SHP77 (cell line): ENCODE results near the gene CCDC8.
"Not testable (repeated sequence)": the region's sequence is repeated elsewhere in the genome, so short reads cannot be mapped to it uniquely, and the experiment has no call there.

ENCODE experiments used
- DNase-seq, 2 experiments: peaks; one replicate each; lab custom pipeline; 2025; lab: John Stamatoyannopoulos, UW

Gene CCDC8

DNA sequence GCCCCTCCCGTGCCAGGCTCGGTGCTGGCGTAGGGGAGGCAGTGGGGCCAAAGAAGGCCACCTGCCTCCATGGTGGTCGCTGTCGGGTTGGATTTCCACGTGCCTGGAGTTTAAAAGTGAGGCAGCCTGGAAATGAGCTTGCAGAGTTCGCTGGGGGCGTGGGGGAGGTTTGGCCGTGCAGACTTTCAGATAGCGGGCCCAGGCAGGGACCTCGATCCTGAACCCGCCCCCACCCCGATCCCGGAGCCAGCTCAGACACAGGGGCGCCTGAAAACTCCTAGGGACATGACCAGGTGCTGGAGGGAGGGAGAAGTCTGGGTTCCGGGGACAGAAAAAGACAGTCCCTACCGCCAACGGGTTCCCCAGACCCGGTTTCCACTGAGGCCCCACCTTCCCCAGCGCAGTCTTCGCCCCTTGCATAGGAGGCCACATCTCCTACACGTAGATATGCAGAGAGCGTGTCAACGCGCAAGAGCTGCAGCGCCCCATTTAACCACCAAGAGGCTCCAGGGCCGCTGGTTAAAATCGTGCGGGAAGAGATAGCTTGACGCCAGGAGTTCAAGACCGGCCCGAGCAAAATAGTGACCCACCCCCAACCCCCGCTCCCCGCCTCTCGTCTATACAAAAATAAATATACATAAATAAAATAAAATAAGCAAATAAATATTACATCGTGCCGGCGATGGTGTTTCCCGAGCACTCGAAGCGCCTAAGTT is 8.5 kb downstream of the CCDC8 start:
- DNase-seq, result no peak

DNA sequence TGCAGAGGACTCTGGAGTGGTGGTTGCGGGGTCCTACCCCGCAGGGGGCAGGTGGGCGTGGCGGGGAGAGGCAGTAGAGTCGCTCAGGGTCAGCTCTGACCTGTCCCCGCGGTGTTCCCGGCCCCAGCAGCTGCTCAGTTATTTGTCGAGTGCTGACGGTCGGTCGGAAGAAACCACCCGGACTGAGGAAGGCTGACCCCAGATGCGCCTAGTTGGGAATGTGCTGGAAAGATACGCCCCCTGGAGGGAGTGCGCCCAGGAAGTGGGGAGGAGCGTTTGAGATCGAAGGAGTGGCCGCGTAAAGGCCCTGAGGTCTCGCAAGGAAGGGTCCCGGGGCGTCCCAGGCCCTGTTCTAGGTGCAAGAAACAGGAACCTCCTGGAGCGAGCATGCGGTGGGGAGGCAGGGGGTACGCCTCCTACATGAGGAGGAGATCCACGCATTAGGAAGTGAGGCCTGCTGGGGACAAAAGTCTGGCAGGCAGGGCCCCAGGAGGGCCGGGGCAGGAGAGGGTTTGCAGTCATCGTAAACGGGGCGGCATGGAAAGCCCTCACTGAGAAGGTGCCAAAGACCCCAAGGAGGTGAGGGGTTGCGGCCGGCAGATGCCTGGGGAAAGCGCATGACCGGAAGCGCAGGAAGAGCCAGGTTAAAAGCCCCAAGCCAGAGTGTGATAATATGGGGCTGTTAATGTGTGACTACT is 9.2 kb downstream of the CCDC8 start:
- DNase-seq, result peak in 1 of 2 experiments; percentile 27

DNA sequence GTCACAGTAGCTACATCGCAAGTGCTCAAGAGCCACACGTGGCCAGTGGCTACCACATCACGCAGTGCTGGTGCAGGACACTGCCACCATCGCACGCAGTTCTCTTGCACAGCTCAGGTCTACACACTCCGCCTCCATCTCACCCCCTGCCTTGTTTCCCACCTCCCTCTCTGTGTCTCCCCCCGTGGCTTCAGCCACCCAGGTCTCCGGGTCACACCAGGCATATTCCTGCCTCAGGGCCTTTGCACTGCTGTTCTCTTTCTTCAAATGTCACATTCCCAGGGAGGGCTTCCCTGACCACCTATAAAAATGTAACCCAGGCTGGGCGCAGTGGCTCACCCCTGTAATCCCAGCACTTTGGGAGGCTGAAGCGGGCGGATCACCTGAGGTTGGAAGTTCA is 10.6 kb downstream of the CCDC8 start:
- DNase-seq, result no peak

DNA sequence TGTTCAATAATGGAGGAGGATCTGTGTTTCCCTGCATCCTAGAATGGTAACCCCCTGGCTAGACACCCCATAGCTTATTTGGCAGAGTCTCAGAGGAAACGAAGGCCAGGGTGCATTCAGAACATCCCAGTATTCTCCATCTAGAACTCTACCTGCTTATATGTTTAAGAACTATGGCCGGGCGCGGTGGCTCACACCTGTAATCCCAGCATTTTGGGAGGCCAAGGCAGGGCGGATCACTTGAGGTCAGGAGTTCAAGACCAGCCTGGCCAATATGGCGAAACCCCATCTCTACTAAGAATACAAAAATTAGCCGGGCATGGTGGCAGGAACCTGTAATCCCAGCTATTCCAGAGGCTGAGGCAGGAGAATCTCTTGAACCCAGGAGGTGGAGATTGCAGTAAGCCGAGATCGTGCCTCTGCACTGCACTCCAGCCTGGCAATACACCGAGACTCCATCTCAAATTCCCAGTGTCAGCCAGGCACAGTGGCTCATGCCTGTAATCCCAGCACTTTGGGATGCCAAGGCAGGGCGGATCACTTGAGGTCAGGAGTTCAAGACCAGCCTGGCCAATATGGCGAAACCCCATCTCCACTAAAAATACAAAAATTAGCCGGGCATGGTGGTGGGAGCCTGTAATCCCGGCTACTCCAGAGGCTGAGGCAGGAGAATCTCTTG is 15.4 kb downstream of the CCDC8 start:
- not testable (repeated sequence) for DNase-seq

DNA sequence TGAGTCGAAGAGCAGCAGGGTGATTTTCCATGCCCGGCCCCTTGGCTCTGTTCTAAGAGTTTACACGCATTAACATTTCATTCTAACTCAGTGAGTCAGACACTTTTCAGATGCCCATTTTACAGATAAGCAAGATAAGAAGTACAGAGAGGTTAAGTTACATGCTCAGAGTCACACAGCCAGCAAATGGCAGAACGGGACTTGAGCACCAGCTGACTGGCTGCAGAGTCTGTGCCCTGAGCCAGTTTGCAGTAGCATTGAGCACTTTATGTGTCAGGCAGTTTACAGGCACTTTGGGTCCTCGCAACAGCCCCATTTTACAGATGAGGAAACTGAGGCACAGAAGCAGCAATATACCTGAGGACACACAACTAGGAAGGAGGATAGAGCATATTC is 19.0 kb downstream of the CCDC8 start:
- DNase-seq, result no peak

DNA sequence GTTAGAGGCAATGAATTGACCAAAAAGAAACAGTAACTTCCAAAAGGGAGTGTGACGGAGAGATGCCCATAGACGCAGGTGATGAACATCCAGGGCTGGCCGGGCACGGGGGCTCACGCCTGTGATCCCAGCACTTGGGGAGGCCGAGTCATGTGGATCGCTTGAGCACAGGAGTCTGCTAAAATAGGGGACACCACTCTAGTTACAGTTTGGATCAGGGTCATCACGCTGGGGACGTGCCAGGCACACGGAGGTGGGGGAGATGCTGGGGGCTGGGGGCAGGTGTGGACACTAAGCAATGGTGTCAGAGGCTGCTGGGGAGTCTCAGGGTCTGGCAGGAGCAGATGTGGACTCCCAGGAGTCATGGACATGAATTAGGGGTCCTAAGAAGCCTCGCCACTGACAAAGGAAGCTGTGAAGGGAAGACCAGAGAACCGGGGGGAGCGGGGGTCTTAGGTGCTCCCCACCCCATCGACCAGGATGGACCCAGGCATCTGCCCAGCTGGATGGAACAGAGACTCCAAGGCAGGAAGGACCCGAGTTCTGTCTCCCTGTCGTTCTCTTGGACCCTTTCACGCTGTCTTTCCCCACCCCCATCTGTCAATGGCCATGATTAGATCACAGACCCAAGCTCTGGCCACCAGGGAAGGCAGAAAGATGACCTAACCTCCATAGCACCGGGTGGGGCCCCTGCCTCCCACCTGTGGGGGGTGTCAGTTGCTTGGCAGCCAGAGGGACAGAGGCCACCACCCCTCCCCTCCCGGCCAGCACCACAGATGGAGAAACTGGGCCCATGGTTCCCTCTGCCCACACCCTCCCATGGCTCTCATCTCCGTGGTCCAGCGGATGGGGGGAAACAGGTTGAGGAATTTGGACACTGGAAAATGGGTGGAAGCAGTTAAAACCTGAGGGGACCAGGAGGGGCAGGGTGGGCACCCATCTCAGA is 19.6 kb downstream of the CCDC8 start:
- DNase-seq, result no peak

DNA sequence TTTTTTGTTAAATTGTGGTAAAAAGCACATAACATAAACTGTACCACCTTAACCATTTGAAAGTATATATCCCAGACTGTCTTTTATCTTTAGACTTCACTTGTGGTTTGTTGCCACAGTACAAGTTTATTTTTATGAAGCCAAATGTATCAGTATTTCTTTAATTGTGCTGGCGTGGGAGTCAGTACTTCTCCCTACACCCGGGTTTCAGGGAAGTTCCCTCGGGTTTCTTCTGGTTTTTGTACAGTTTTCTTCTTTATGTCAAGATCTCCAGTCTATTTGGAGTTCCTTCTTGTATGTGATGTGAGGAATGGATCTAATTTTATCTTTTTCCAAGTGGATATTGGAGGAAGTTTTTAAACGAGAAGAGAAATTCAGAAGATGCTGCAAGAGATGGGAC is 20.5 kb downstream of the CCDC8 start:
- no peak for DNase-seq

DNA sequence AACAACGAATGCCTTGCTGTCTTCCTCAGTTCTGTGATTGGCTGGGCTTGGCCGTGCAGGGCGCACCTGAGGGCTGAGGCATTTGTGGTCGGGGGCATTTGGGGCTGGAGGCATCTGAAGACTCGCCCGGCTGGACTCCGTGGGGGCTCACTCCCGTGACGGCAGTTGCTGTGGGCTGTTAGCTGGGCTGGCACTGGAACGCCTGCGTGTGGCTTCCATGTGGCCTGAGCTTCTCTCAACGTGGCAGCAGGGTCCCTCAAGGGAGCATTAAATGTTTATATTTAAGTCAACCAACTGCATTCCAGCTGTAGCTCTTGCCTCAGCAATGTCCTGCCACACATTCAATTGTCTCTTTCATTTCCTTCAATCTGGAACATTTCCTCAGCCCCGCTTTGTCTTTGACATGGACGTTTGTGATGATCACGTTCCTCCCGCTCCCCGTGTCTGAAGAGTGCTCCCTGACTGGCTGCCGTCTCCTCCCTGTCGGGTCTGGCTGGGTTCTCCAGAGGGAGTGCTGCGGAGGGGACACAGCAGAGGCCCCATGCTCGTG is 21.0 kb downstream of the CCDC8 start:
- DNase-seq, result no peak

DNA sequence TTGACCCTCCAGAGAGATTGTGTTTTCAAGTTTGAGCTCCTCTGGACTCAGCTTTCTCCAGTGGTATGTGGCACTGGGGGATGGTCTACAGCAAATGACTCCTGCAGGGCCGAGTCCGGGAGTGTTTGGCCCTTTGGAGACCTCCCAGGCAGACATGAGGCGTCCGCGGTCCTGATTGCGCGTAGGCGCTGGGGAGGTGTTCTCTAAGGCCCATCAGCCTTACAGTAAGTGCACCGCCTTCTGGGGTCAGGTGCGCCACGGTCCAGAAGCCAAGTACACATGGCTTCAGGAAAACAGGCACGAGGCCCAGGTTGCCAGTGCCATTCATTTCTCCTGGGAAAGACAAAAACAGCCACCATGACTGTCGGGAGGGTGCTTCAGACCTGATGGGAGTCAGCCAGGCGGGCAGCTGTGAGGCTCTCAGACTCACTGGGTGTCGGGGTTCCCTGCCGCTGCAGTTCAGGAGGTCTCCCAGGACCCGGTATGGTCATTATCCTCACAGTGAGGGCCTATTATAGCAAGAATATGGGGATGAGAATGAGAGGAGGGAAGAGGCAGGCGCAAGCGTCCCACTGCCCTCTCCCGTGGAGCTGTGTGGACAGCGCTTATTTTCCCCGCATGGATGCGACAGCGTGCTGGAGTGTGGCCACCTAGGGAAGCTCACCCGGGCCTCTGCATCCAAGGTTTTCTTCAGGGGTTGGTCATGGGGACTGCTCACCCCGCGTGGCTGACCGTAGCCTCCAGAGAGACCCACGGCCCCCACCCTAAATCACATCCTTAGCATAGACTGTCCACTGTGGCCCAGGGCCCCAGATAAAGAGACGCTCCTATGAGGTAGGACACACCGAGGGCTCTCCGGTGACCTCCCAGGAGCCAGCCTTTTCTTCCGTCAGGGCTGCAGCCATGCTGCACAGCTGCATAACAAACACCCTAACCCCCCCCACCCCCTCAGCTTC is 21.8 kb downstream of the CCDC8 start:
- no peak for DNase-seq

DNA sequence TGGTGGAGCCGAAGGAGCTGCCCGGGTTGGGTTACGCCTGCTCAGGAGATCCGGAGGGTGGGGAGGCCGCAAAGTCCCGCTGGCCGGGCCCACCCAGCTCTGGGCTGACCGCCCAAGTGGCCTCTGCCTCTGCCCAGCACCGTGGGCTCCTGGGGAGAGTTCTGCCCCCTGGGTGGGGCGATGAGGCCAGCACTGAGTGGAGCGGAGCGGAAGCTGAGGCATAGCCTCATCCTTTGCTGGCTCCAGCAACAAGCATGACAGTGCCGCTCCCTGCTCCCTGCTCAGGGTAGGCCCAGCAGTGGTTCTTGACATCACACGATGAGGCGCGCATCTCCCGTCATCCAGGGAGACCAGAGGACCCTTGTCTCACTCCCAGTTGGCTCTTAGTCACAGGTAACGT is 22.5 kb downstream of the CCDC8 start:
- DNase-seq, result no peak

DNA sequence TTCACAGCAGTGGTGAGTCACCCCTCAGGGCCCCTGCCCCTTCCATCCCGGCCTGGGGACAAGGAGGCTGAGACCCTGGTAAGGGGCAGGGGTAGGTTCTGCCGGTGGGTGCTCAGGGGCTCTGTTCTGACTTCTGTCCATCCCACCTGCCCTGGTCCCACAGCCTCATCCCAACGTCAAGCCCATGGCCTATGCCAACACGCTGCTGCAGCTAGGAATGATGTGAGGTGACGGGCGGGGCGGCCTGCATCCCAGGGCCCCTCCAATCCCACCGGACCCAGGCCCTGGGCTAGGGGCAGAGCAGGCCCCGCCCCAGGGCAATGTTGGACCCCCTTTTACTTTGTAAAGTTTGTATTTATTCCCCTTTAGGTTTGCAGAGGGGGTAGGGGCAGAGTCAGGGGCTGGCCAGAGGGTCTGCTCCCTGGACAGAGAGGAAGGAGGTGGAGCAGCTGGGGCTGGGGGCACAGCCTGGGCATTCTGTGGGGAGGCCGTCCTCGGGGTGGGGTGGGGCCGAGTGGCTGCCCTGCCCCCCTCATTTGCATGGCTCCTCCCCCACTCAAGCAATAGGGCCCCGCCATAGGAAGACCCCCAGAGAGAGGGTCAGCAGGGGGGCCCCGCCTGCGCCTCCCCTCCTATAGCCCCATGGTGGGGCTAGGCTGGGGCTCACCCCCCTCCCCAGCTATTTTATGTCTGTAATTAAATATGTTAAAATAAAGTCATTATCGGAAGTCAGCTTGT is 23.1 kb downstream of the CCDC8 start:
- DNase-seq, result no peak

DNA sequence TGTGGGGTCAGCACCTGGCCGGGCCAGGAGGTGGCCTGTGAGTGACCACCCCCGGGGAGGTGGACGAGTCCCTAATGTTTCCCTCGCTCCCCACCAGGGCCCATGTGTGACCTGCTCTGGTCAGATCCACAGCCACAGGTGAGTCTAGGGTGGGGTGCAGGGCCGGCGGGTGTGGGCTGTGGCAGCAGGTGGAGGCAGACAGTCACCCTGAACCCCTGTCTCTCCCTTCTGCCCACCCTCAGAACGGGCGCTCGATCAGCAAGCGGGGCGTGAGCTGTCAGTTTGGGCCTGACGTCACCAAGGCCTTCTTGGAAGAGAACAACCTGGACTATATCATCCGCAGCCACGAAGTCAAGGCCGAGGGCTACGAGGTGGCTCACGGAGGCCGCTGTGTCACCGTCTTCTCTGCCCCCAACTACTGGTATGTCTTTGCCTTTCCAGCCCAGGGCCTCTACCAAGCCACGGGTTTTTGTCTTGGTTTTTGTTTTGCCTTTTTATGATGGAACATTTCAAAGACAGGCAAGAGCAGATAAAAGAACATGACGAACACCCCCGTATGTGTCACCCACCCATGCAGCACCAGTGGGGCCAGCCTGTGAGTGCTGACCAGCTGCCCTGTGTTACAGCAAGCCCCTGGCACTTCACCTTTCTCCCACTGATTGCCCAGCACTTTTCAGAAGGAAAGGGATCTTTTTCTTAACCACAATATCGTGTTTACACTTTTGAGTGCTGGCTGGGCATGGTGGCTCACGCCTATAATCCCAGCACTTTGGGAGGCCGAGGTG is 24.9 kb downstream of the CCDC8 start:
- no peak for DNase-seq

DNA sequence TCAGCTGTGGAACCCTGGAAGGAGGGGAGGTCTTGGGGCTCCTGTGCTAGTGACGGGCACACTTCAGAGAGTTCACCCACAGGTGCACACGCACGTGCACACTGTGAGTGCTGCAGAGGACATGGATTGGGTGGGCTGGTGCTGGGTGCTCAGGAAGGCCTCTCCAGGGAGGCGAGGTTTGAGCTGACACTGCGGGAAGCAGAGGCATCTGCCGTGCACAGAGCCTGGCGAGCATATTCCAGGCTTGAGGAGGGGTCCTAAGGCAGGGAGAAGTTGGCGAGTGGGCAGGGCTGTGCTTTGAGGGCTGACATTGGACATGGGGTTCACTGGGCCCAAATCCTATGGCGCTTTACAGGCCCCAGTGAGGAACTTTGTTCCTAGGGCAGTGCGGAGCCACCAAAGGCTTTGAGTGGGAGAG is 25.6 kb downstream of the CCDC8 start:
- DNase-seq, result no peak

DNA sequence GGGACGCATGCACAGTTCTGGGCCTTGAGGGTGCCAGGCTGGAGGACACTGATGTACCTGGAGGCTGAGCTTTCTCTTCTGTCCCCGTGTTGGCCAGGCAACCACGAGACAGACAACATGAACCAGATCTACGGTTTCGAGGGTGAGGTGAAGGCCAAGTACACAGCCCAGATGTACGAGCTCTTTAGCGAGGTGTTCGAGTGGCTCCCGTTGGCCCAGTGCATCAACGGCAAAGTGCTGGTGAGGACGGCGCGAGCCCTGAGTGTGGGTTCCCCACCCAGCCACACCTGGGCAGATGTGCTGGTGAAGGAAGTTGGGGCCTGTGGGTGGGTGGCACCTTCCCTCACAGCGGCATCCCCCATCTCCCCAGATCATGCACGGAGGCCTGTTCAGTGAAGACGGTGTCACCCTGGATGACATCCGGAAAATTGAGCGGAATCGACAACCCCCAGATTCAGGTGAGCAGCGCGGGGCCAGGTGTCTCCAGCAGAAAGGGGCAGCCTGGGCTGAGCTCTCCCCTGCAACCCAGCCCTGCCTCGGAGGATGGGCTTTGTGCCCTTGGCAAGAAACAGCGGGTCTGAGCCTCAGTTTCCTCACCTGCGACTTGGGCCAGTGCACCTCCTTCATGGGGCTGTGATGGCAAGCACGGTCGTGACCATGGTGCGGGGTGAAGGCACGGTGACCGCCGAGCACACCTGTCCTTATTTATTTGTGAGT is 26.2 kb downstream of the CCDC8 start:
- no peak for DNase-seq

DNA sequence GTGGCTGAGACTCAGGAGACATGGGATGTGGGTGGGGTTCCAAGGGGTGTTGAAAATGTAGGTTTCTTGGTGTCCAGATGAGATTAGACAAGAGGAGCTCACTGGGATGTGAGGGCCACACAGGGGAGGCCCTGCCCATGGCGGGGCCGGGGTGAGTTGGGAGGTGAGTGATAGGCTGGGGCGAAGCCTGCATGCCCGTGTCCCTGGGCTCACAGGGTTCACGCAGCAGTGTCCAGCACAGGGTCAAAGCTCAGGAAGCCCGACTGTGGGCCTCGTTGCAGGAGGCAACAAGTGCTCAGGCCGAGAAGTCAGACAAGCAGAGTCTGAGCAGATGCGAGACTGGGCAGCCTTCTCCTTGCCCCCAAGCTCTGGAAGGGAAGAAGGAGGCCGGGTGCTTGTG is 27.2 kb downstream of the CCDC8 start:
- DNase-seq, result no peak

DNA sequence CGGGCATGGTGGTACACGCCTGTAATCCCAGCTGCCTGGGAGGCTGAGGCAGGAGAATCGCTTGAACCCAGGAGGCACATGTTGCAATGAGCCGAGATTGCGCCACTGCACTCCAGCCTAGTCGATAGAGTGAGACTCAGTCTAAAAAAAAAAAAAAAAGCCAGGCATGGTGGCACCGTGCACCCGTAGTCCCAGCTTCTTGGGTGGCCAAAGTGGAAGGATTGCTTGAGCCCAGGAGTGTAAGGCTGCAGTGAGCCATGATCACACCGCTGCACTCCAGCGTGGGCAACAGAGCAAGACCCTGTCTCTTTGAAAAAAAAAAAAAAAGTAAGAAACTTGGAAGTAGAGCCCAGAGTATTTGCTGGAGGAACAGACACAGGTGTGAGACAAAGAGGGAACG is 27.7 kb downstream of the CCDC8 start:
- DNase-seq, result no peak

DNA sequence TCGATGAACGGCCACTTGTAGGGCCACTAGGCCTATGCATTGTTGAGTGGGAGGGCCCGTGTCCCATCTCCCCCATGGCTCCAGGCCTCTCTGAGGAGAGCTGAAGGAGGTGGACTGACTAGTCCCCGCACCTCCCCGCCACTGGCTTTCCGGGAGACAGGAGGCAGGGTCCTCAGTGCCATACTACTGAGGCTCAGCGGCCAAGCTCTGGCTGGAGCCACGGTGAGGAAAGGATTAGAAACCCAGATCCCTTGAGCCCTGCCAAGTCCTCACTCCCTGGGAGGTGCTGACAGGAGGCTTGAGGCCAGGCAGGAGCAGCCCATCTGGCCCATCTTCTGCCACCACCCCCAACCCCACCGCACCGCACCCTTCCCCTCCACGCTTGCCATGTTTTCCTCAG is 29.0 kb downstream of the CCDC8 start:
- no peak for DNase-seq

DNA sequence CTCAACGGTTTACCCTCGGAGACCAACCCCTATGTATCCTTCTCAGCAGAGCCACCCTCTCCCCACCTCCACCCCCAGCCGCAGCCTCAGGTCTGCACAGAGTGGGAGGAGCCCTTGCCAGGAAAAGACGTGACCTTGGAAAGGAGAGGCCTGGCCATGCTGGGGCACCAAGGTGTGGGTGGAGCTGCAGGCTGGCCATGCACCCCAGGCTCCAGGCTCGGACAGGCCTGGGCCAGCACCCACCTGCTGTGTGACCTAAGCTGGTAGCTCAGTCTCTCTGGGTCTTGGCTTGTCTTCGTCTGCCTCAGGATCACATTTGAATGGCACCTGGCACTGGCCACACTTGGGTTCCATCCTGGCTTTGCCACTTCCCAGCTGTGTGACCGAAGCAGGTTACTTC is 29.5 kb downstream of the CCDC8 start:
- no peak for DNase-seq
